K562 (cell line): Measurements from ENCODE around the gene CLCN6. TPM values are rescaled to one million over a fixed set of nuclear protein-coding genes. Genes with fewer than 3 reads are reported as not detected.
A peak's percentile ranks its signal among the peaks of the same experiment; 100 is the strongest.

Experiments
- ATAC-seq: fragments of 200-7000 bp; cut with Tn5 transposase; 3 replicates; pipeline ENCODE4 v1.9.1; 2020; ENCODE audit warnings: moderate library complexity
- BruUV-seq: library from RNA; stranded (reverse); fragments of 400-500 nt; replicated peaks from 2 replicates; lab custom pipeline; 2021; lab: Mats Ljungman, UMichigan
- CTCF ChIA-PET: fragments of 300-600 bp; formaldehyde crosslinking; extraction: SDS; loops from one replicate; lab custom pipeline; 2021; ENCODE audit warnings: low intra/inter-chr PET ratio; lab: Yijun Ruan, JAX
- POLR2A ChIA-PET: fragments of 300-600, 350-650 bp; sonication (Branson Sonifier 250); formaldehyde crosslinking; extraction: SDS; loops from one replicate; lab custom pipeline; 2021; ENCODE audit warnings: antibody characterized with exemption, inconsistent platforms; lab: Yijun Ruan, JAX
- DNase-seq, 4 experiments: peaks; one replicate each; pipeline versions ENCODE4 v3.0.0 to v3.0.0-alpha.2; 2011 to 2018; ENCODE audit warnings: low spot score in 3 of 4, mixed read lengths in 3 of 4; ENCODE audit errors: extremely low read depth in 1 of 4
- FAIRE-seq: peaks from 2 replicates; lab custom pipeline; 2011; peaks lifted over from hg19 to GRCh38; lab: Jason Lieb, UNC
- H2AFZ ChIP-seq: 2 replicates; pipeline ENCODE4 v1.6.0; 2011; ENCODE audit warnings: low read depth, low read length, control low read depth, inconsistent platforms
- H3K27ac ChIP-seq: fragments of 200-600 bp; 3 replicates; pipeline ENCODE4 v1.8.0; 2011; ENCODE audit warnings: low read depth, mild to moderate bottlenecking, control low read depth, inconsistent platforms, low read length, moderate library complexity, mixed read lengths; ENCODE audit errors: extremely low read depth
- H3K27me3 ChIP-seq, 2 experiments: fragments of 300-600 bp in 1 of 2; 2 replicates in 1 of 2; 3 replicates in 1 of 2; pipeline versions ENCODE4 v1.6.0 to v1.8.0; 2011; ENCODE audit warnings: inconsistent platforms in 2 of 2, low read length in 2 of 2, mild to moderate bottlenecking in 1 of 2, mixed read lengths in 1 of 2, moderate library complexity in 1 of 2; ENCODE audit not compliant: control insufficient read depth in 2 of 2, insufficient read depth in 2 of 2
- H3K36me3 ChIP-seq: fragments of 300-600 bp; 3 replicates; pipeline ENCODE4 v1.8.0; 2011; ENCODE audit warnings: mild to moderate bottlenecking, low read length, inconsistent platforms; ENCODE audit not compliant: control insufficient read depth, insufficient read depth
- H3K4me1 ChIP-seq, 2 experiments: fragments of 200-600 bp in 1 of 2; replicated peaks in 1 of 2; 2 replicates in 1 of 2; 3 replicates in 1 of 2; pipeline versions ENCODE4 v1.5.1 to v1.8.0; 2011; ENCODE audit warnings: inconsistent platforms in 2 of 2, low read length in 2 of 2, mild to moderate bottlenecking in 1 of 2, mixed read lengths in 1 of 2, moderate library complexity in 1 of 2; ENCODE audit not compliant: control insufficient read depth in 2 of 2, insufficient read depth in 2 of 2
- H3K4me2 ChIP-seq: 2 replicates; pipeline ENCODE4 v1.6.1; 2011; ENCODE audit warnings: low read length, control low read depth, inconsistent platforms, mixed read lengths; ENCODE audit not compliant: insufficient read depth
- H3K4me3 ChIP-seq: fragments of 200-600 bp; sonication (generic), shearing (Covaris generic); 2 replicates; pipeline ENCODE4 v1.5.1; 2016; ENCODE audit warnings: control low read depth, inconsistent platforms
- H3K79me2 ChIP-seq: fragments of 200-600 bp; 3 replicates; pipeline ENCODE4 v1.8.0; 2011; ENCODE audit warnings: low read length, inconsistent platforms; ENCODE audit not compliant: control insufficient read depth, insufficient read depth
- H3K9ac ChIP-seq, 2 experiments: 2 replicates each; pipeline versions ENCODE4 v1.6.0 to v1.6.1; 2011; ENCODE audit warnings: low read depth in 2 of 2, low read length in 2 of 2, control low read depth in 1 of 2, inconsistent platforms in 1 of 2, mild to moderate bottlenecking in 1 of 2, mixed read lengths in 1 of 2; ENCODE audit not compliant: insufficient read depth in 1 of 2
- H3K9me1 ChIP-seq: one replicate; pipeline ENCODE4 v1.6.0; 2011; ENCODE audit warnings: inconsistent platforms, mild to moderate bottlenecking, low read length, moderate library complexity; ENCODE audit not compliant: control insufficient read depth, insufficient read depth
- H3K9me3 ChIP-seq: replicated peaks from 2 replicates; pipeline ENCODE4 v1.5.1; 2011; ENCODE audit warnings: low read depth, low read length, inconsistent platforms; ENCODE audit not compliant: control insufficient read depth, insufficient read depth
- H4K20me1 ChIP-seq: replicated peaks from 2 replicates; pipeline ENCODE4 v1.6.1; 2011; ENCODE audit warnings: low read length, inconsistent platforms, mixed read lengths; ENCODE audit not compliant: control insufficient read depth, insufficient read depth
- ADNP ChIP-seq: fragments of 200-800 bp; sonication (Bioruptor generic); IDR thresholded peaks from 2 replicates; pipeline ENCODE4 v1.6.1; 2016; ENCODE audit warnings: missing genetic modification characterization, missing compliant biosample characterization
- BCOR ChIP-seq: fragments of 450-650 bp; IDR thresholded peaks from 2 replicates; pipeline ENCODE4 v1.6.1; 2016
- CBX1 ChIP-seq: sonication (generic); IDR thresholded peaks from 2 replicates; pipeline ENCODE4 v1.6.1; 2016; ENCODE audit warnings: antibody characterized with exemption, low read depth, mild to moderate bottlenecking
- EWSR1 ChIP-seq: fragments of 450-650 bp; IDR thresholded peaks from 2 replicates; pipeline ENCODE4 v1.6.1; 2018; ENCODE audit warnings: borderline replicate concordance, mild to moderate bottlenecking, low read depth, moderate library complexity; ENCODE audit not compliant: partially characterized antibody
- FOXA3 ChIP-seq, 2 experiments: fragments of 450-650 bp in 1 of 2; sonication (generic) in 1 of 2; formaldehyde crosslinking; IDR thresholded peaks in 1 of 2; conservative IDR thresholded peaks in 1 of 2; 2 replicates each; pipeline versions ENCODE4 v1.4.0 to v1.8.0; 2020 to 2022; ENCODE audit warnings: mild to moderate bottlenecking in 2 of 2, missing genetic modification reagents in 1 of 2
- HDAC2 ChIP-seq: fragments of 450-650 bp; IDR thresholded peaks from 2 replicates; pipeline ENCODE4 v1.6.1; 2016; ENCODE audit warnings: mild to moderate bottlenecking
- HDAC3 ChIP-seq: fragments of 450-650 bp; IDR thresholded peaks from 2 replicates; pipeline ENCODE4 v1.6.1; 2018; ENCODE audit warnings: borderline replicate concordance, mild to moderate bottlenecking, moderate library complexity; ENCODE audit not compliant: partially characterized antibody
- HNRNPLL ChIP-seq: fragments of 200-400 bp; formaldehyde crosslinking; IDR thresholded peaks from 2 replicates; pipeline ENCODE4 v1.6.1; 2017; ENCODE audit warnings: low read length, low read depth, mild to moderate bottlenecking; ENCODE audit not compliant: poor library complexity, severe bottlenecking
- KDM1A ChIP-seq, 2 experiments: fragments of 450-650 bp; IDR thresholded peaks; 2 replicates each; pipeline ENCODE4 v1.6.1; 2016; ENCODE audit warnings: mild to moderate bottlenecking in 2 of 2
- KDM2B ChIP-seq: fragments of 250-450 bp; sonication (Bioruptor Pico); IDR thresholded peaks from 2 replicates; pipeline ENCODE4 v1.8.0; 2021; ENCODE audit warnings: mild to moderate bottlenecking, moderate library complexity
- MBD1 ChIP-seq: fragments of 250-450 bp; sonication (Bioruptor Pico); IDR thresholded peaks from 2 replicates; pipeline ENCODE4 v1.8.0; 2022; ENCODE audit warnings: inconsistent platforms
- POLR3G ChIP-seq: IDR thresholded peaks from 2 replicates; pipeline ENCODE4 v1.6.1; 2011; ENCODE audit not compliant: insufficient read length, insufficient replicate concordance; ENCODE audit errors: extremely low read depth
- PTBP1 ChIP-seq: fragments of 200-400 bp; formaldehyde crosslinking; IDR thresholded peaks from 2 replicates; pipeline ENCODE4 v1.6.1; 2017; ENCODE audit warnings: low read depth, low read length
- RBM25 ChIP-seq: fragments of 200-400 bp; formaldehyde crosslinking; IDR thresholded peaks from 2 replicates; pipeline ENCODE4 v1.6.1; 2018; ENCODE audit warnings: low read length, low read depth, moderate library complexity; ENCODE audit not compliant: severe bottlenecking
- RCOR1 ChIP-seq, 2 experiments: IDR thresholded peaks; 2 replicates each; pipeline ENCODE4 v1.6.1; 2012; ENCODE audit warnings: low read depth in 2 of 2, low read length in 2 of 2, borderline replicate concordance in 1 of 2, improper control_type of control experiment in 1 of 2
- SMARCA5 ChIP-seq: fragments of 450-650 bp; IDR thresholded peaks from 2 replicates; pipeline ENCODE4 v1.6.1; 2016
- SMC3 ChIP-seq: conservative IDR thresholded peaks from 2 replicates; pipeline ENCODE4 v1.6.1; 2011; ENCODE audit warnings: low read depth, low read length, improper control_type of control experiment; ENCODE audit not compliant: insufficient read depth
- TAF7 ChIP-seq: fragments of 450-650 bp; IDR thresholded peaks from 2 replicates; pipeline ENCODE4 v1.6.1; 2016; ENCODE audit warnings: missing genetic modification characterization, missing compliant biosample characterization
- ZFP36 ChIP-seq: fragments of 150-350 bp; IDR thresholded peaks from 2 replicates; pipeline ENCODE4 v1.6.1; 2018; ENCODE audit warnings: low read length, low read depth; ENCODE audit not compliant: partially characterized antibody
- ZNF224 ChIP-seq: sonication (generic); formaldehyde crosslinking; IDR thresholded peaks from 2 replicates; pipeline ENCODE4 v1.8.0; 2022; ENCODE audit warnings: mild to moderate bottlenecking, missing genetic modification reagents
- ZNF347 ChIP-seq: fragments of 450-650 bp; formaldehyde crosslinking; IDR thresholded peaks from 2 replicates; pipeline ENCODE4 v1.4.0; 2020; ENCODE audit warnings: low read depth, mild to moderate bottlenecking, moderate library complexity
- ZNF780A ChIP-seq: fragments of 250-450 bp; sonication (Bioruptor Pico); IDR thresholded peaks from 2 replicates; pipeline ENCODE4 v1.5.0; 2021; ENCODE audit warnings: mild to moderate bottlenecking
- WGBS: fragments of 100-300 bp; shearing (Covaris generic); methylation state at CpG from one replicate; pipeline ENCODE4 v1.1.6; 2016; ENCODE audit warnings: low coverage, mixed read lengths; ENCODE audit not compliant: insufficient coverage; ENCODE audit errors: missing lambda C conversion rate; 5-methylcytosine and 5-hydroxymethylcytosine counted together
- in situ Hi-C: fragments of 300-500 bp; cut with MboI; formaldehyde crosslinking; loops from 4 replicates; pipeline ENCODE4 v1.15.0; 2018; ENCODE audit warnings: inconsistent platforms, mixed read lengths
- intact Hi-C: fragments of 100-400 bp; cut with micrococcal nuclease; formaldehyde crosslinking; loops from 2 replicates; pipeline ENCODE4 v1.14.2; 2022
- polyA plus RNA-seq, 8 experiments: library from polyadenylated mRNA; depleted of rRNA in 4 of 8; stranded (reverse) in 5 of 8; unstranded in 3 of 8; fragments of >200 nt; fragmentation: Nextera tagmentation in 2 of 8; fragmentation: Illumina TruSeq in 1 of 8; extraction: Ambion mirVana in 2 of 8; extraction: Trizol in 1 of 8; gene quantifications; 2 replicates each; pipeline versions ENCODE4 v1.2.1 to v1.2.3, GENCODE V29; 2011 to 2014; ENCODE audit warnings: inconsistent platforms in 1 of 8, missing spikeins in 1 of 8
- total RNA-seq, 7 experiments: library from RNA; depleted of rRNA in 6 of 7; stranded (reverse); fragments of >200 nt in 6 of 7; fragmentation: Illumina TruSeq in 2 of 7; extraction: Trizol in 2 of 7; gene quantifications; 2 replicates each; pipeline versions ENCODE4 v1.2.1 to v1.2.3, GENCODE V29; 2011 to 2021; ENCODE audit warnings: low replicate concordance in 1 of 7

The CLCN6 gene
- total and polyA plus RNA-seq, 9 of the 15 experiments (the other 6 are each of a cell fraction or from before 2014, with no cell fraction given): 2.0 to 21.8 (median 13.6) TPM

GRCh38 chr1:11771481-11772043 lies 34.4 kb upstream of the CLCN6 start:
- Histone ChIP-seq H3K9me3 (no peaks in the 10 kb centered on the region), H2AFZ (no peak overlapping the region), H4K20me1 (no peaks in the 10 kb centered on the region; the same call in 1 of the 2 replicates), H3K4me3 (no peak overlapping the region), H3K27me3 (no peaks in the 10 kb centered on the region), H3K4me2 (no peak overlapping the region), H3K36me3 (no peaks in the 10 kb centered on the region), H3K79me2 (no peaks in the 10 kb centered on the region), H3K4me1 (peaks cover 5 to 22% of the 10 kb centered on the region in 2 experiments; a peak in 4 of 5 replicates), H3K9me1 (no peaks in the 10 kb centered on the region), H3K27ac (no peak overlapping the region), H3K9ac (peak overlapping the region in 1 of 2 experiments; percentile 63; a peak in 2 of 4 replicates)
- intact Hi-C loops (no loop called here), in situ Hi-C loops (no loop called here)
- no peak for FAIRE-seq
- whole genome bisulfite sequencing: 68% methylated on average over 10 of the region's 11 CpGs
- POLR2A ChIA-PET: interaction anchor here (0.5 to 1.3 kb wide), 6 partner anchors 16 to 196 kb away, joined by 3 to 7 read pairs (median 3); no protein-coding TSS in a partner anchor
- no peak for DNase-seq
- no TSS peak for BruUV-seq
- ATAC-seq: no peak
- CTCF ChIA-PET: no interaction called here
- TF ChIP-seq RCOR1 (IDR thresholded peaks at IDR 0.05; ENCODE audit: borderline replicate concordance in 1 of 2, low read depth in 2 of 2, low read length in 2 of 2) (peak in 1 of 2 experiments; percentile 52; a peak in 1 of 4 replicates), HDAC2 (0 out of 2 replicates have a peak, but pooled peaks have one; percentile 29), POLR3G (no peak), FOXA3 (CRISPR knock-in tag; conservative IDR thresholded peaks at IDR 0.05 in 1 of 2, IDR thresholded peaks at IDR 0.05 in 1 of 2) (0 out of 4 replicates have a peak, but pooled peaks of 1 of the 2 experiments have one; percentile 24), KDM1A (IDR thresholded peaks at IDR 0.05) (peak; percentile 27 to 60; a peak in 1 of 4 replicates), TAF7 (no peak), ZNF224 (CRISPR knock-in tag) (no peak), CBX1 (peak; percentile 75; the same call in 1 of the 2 replicates), BCOR (peak; percentile 92), ZNF347 (CRISPR knock-in tag) (no peak), PTBP1 (0 out of 2 replicates have a peak, but pooled peaks have one; percentile 58), SMC3 (no peak), SMARCA5 (peak; percentile 72; the same call in 1 of the 2 replicates), RBM25 (peak; percentile 89), ZFP36 (peak; percentile 55), ADNP (tag) (0 out of 2 replicates have a peak, but pooled peaks have one; percentile 51), MBD1 (CRISPR knock-in tag) (no peak), HDAC3 (no peak), ZNF780A (CRISPR knock-in tag) (no peak), EWSR1 (no peak), KDM2B (CRISPR knock-in tag) (no peak), HNRNPLL (no peak)
